HepG2 (cell line): Measurements from ENCODE around the gene GRM4. TPM values are rescaled to one million over a fixed set of nuclear protein-coding genes. Genes with fewer than 3 reads are reported as not detected.

Experiments
- ARNT ChIP-seq: fragments of 450-650 bp; IDR thresholded peaks from 2 replicates; pipeline ENCODE4 v1.6.1; 2017
- KAT8 ChIP-seq: IDR thresholded peaks from 2 replicates; pipeline ENCODE4 v1.6.1; 2016; ENCODE audit warnings: missing genetic modification reagents, missing compliant biosample characterization
- LRRFIP1 ChIP-seq: sonication (generic); formaldehyde crosslinking; conservative IDR thresholded peaks from 2 replicates; pipeline ENCODE4 v1.4.0; 2020; ENCODE audit warnings: missing genetic modification reagents
- MYNN ChIP-seq: sonication (generic); formaldehyde crosslinking; IDR thresholded peaks from 2 replicates; pipeline ENCODE4 v1.4.0; 2020; ENCODE audit warnings: mild to moderate bottlenecking, low read depth, missing genetic modification reagents
- NKX3-1 ChIP-seq: sonication (generic); formaldehyde crosslinking; IDR thresholded peaks from 2 replicates; pipeline ENCODE4 v1.5.0; 2020; ENCODE audit warnings: missing genetic modification reagents
- RAD51 ChIP-seq: fragments of 450-650 bp; IDR thresholded peaks from 2 replicates; pipeline ENCODE4 v1.6.1; 2016; ENCODE audit warnings: borderline replicate concordance
- RBFOX2 ChIP-seq: fragments of 200-400 bp; formaldehyde crosslinking; IDR thresholded peaks from 2 replicates; pipeline ENCODE4 v1.6.1; 2017; ENCODE audit warnings: low read depth, mild to moderate bottlenecking, low read length
- ZFP36 ChIP-seq: fragments of 150-350 bp; IDR thresholded peaks from 2 replicates; pipeline ENCODE4 v1.6.1; 2018; ENCODE audit warnings: borderline replicate concordance, low read length, low read depth; ENCODE audit not compliant: partially characterized antibody
- ZNF317 ChIP-seq: sonication (generic); formaldehyde crosslinking; IDR thresholded peaks from 2 replicates; pipeline ENCODE4 v1.5.0; 2020; ENCODE audit warnings: mild to moderate bottlenecking, missing genetic modification reagents
- ZNF512B ChIP-seq: sonication (generic); formaldehyde crosslinking; IDR thresholded peaks from 2 replicates; pipeline ENCODE4 v1.5.1; 2020; ENCODE audit warnings: missing genetic modification reagents, mild to moderate bottlenecking, borderline replicate concordance
- ZNF564 ChIP-seq: sonication (generic); formaldehyde crosslinking; IDR thresholded peaks from 2 replicates; pipeline ENCODE4 v1.8.1; 2023; ENCODE audit warnings: mild to moderate bottlenecking, missing genetic modification reagents
- ZNF780A ChIP-seq: sonication (generic); formaldehyde crosslinking; IDR thresholded peaks from 2 replicates; pipeline ENCODE4 v1.8.0; 2022; ENCODE audit warnings: mild to moderate bottlenecking, missing genetic modification reagents, moderate library complexity
- polyA plus RNA-seq, 8 experiments: library from polyadenylated mRNA; depleted of rRNA in 3 of 8; stranded (reverse) in 7 of 8; unstranded in 1 of 8; fragments of >200 nt; fragmentation: Illumina TruSeq in 4 of 8; extraction: Trizol in 4 of 8; gene quantifications; 2 replicates each; pipeline versions ENCODE4 v1.2.1 to v1.2.3, GENCODE V29; 2011 to 2016; ENCODE audit warnings: low read depth in 4 of 8, missing spikeins in 1 of 8, mixed read lengths in 1 of 8; ENCODE audit not compliant: insufficient read depth in 1 of 8
- total RNA-seq, 5 experiments: library from RNA; depleted of rRNA; stranded (reverse); fragments of >200 nt; fragmentation: Illumina TruSeq; extraction: Trizol; gene quantifications; 2 replicates each; pipeline ENCODE4 v1.2.3, GENCODE V29; 2016; ENCODE audit warnings: low read depth in 1 of 5
- TF ChIP-seq, protein P1 (sequence below): IDR thresholded peaks from 2 replicates; pipeline ENCODE4 v1.6.1; 2012; ENCODE audit warnings: inconsistent platforms
- TF ChIP-seq, protein P2 (sequence below): sonication (generic); formaldehyde crosslinking; IDR thresholded peaks from 2 replicates; pipeline ENCODE4 v1.4.0; 2020; ENCODE audit warnings: missing genetic modification reagents
- TF ChIP-seq, protein P3 (sequence below): sonication (generic); formaldehyde crosslinking; IDR thresholded peaks from 2 replicates; pipeline ENCODE4 v1.5.0; 2020; ENCODE audit warnings: missing genetic modification reagents
- TF ChIP-seq, protein P4 (sequence below), 2 experiments: sonication (generic) in 1 of 2; formaldehyde crosslinking in 1 of 2; IDR thresholded peaks; 2 replicates each; pipeline versions ENCODE4 v1.5.1 to v1.6.1; 2011 to 2020; ENCODE audit warnings: borderline replicate concordance in 1 of 2, low read depth in 1 of 2, low read length in 1 of 2, mild to moderate bottlenecking in 1 of 2, missing genetic modification reagents in 1 of 2, moderate library complexity in 1 of 2

The GRM4 gene
- total and polyA plus RNA-seq, 2 of the 13 experiments (the other 11 are each of a cell fraction or from before 2014, with no cell fraction given), result not detected

GRCh38 chr6:34115403-34115795, 30.5 kb downstream of the GRM4 start (continued):
- no peak for TF ChIP-seq ZNF512B (CRISPR knock-in tag)
- peak; percentile 89; the same call in 1 of the 2 replicates for TF ChIP-seq NKX3-1 (CRISPR knock-in tag)
- TF ChIP-seq, protein P1, sequence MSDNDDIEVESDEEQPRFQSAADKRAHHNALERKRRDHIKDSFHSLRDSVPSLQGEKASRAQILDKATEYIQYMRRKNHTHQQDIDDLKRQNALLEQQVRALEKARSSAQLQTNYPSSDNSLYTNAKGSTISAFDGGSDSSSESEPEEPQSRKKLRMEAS, result no peak
- peak; percentile 25; the same call in 1 of the 2 replicates for TF ChIP-seq KAT8 (CRISPR knock-in tag)
- no peak for TF ChIP-seq RBFOX2
- no peak; the same call in 1 of the 2 replicates for TF ChIP-seq ZNF564
- TF ChIP-seq, protein P2, sequence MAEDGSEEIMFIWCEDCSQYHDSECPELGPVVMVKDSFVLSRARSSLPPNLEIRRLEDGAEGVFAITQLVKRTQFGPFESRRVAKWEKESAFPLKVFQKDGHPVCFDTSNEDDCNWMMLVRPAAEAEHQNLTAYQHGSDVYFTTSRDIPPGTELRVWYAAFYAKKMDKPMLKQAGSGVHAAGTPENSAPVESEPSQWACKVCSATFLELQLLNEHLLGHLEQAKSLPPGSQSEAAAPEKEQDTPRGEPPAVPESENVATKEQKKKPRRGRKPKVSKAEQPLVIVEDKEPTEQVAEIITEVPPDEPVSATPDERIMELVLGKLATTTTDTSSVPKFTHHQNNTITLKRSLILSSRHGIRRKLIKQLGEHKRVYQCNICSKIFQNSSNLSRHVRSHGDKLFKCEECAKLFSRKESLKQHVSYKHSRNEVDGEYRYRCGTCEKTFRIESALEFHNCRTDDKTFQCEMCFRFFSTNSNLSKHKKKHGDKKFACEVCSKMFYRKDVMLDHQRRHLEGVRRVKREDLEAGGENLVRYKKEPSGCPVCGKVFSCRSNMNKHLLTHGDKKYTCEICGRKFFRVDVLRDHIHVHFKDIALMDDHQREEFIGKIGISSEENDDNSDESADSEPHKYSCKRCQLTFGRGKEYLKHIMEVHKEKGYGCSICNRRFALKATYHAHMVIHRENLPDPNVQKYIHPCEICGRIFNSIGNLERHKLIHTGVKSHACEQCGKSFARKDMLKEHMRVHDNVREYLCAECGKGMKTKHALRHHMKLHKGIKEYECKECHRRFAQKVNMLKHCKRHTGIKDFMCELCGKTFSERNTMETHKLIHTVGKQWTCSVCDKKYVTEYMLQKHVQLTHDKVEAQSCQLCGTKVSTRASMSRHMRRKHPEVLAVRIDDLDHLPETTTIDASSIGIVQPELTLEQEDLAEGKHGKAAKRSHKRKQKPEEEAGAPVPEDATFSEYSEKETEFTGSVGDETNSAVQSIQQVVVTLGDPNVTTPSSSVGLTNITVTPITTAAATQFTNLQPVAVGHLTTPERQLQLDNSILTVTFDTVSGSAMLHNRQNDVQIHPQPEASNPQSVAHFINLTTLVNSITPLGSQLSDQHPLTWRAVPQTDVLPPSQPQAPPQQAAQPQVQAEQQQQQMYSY (CRISPR knock-in tag), result no peak
- no peak for TF ChIP-seq ZNF317 (CRISPR knock-in tag)
- no peak for TF ChIP-seq MYNN
- TF ChIP-seq RAD51, result no peak
- no peak for TF ChIP-seq LRRFIP1
- TF ChIP-seq ZNF780A (CRISPR knock-in tag), result no peak
- TF ChIP-seq, protein P3, sequence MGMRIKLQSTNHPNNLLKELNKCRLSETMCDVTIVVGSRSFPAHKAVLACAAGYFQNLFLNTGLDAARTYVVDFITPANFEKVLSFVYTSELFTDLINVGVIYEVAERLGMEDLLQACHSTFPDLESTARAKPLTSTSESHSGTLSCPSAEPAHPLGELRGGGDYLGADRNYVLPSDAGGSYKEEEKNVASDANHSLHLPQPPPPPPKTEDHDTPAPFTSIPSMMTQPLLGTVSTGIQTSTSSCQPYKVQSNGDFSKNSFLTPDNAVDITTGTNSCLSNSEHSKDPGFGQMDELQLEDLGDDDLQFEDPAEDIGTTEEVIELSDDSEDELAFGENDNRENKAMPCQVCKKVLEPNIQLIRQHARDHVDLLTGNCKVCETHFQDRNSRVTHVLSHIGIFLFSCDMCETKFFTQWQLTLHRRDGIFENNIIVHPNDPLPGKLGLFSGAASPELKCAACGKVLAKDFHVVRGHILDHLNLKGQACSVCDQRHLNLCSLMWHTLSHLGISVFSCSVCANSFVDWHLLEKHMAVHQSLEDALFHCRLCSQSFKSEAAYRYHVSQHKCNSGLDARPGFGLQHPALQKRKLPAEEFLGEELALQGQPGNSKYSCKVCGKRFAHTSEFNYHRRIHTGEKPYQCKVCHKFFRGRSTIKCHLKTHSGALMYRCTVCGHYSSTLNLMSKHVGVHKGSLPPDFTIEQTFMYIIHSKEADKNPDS, result no peak
- no peak for TF ChIP-seq ARNT
- TF ChIP-seq ZFP36, result no peak
- TF ChIP-seq, protein P4, sequence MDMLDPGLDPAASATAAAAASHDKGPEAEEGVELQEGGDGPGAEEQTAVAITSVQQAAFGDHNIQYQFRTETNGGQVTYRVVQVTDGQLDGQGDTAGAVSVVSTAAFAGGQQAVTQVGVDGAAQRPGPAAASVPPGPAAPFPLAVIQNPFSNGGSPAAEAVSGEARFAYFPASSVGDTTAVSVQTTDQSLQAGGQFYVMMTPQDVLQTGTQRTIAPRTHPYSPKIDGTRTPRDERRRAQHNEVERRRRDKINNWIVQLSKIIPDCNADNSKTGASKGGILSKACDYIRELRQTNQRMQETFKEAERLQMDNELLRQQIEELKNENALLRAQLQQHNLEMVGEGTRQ (IDR thresholded peaks at IDR 0.05; ENCODE audit: low read depth, low read length), result no peak
- TF ChIP-seq, protein P4 (CRISPR knock-in tag; IDR thresholded peaks at IDR 0.05; ENCODE audit: borderline replicate concordance), result no peak
